ENCODE measurements around the gene RGS6.

RGS6 gene

GRCh38 chr14:72169521-72169920 lies 237.3 kb downstream of the RGS6 start:
- no peak for DNase-seq

- DNase-seq, result no peak
Observed at GRCh38 chr14:72172049-72172448, 239.8 kb downstream of the RGS6 start.

GRCh38 chr14:72172597-72172996 lies 240.4 kb downstream of the RGS6 start:
- DNase-seq, result no peak

- no peak for DNase-seq
Observed at GRCh38 chr14:72173038-72173720, 240.9 kb downstream of the RGS6 start.

GRCh38 chr14:72177251-72177650 lies 245.0 kb downstream of the RGS6 start:
- DNase-seq, result no peak

GRCh38 chr14:72178517-72178916 lies 246.3 kb downstream of the RGS6 start:
- no peak for DNase-seq

- no peak for DNase-seq
Observed at GRCh38 chr14:72182708-72183432, 250.6 kb downstream of the RGS6 start.

- DNase-seq, result no peak
Observed at GRCh38 chr14:72183631-72184030, 251.4 kb downstream of the RGS6 start.

- DNase-seq, result no peak
Observed at GRCh38 chr14:72186523-72186922, 254.3 kb downstream of the RGS6 start.

- DNase-seq, result no peak
Observed at GRCh38 chr14:72196237-72197015, 264.2 kb downstream of the RGS6 start.

- DNase-seq, result no peak
Observed at GRCh38 chr14:72201645-72202044, 269.4 kb downstream of the RGS6 start.

- no peak for DNase-seq
Observed at GRCh38 chr14:72213424-72213823, 281.2 kb downstream of the RGS6 start.

GRCh38 chr14:72215080-72215479 lies 282.9 kb downstream of the RGS6 start:
- no peak for DNase-seq

GRCh38 chr14:72217135-72217534 lies 284.9 kb downstream of the RGS6 start:
- no peak for DNase-seq

GRCh38 chr14:72222046-72222445 lies 289.8 kb downstream of the RGS6 start:
- no peak for DNase-seq

- no peak for DNase-seq
Observed at GRCh38 chr14:72236629-72237028, 304.4 kb downstream of the RGS6 start.

- no peak for DNase-seq
Observed at GRCh38 chr14:72237722-72238666, 305.8 kb downstream of the RGS6 start.

GRCh38 chr14:72243309-72244293 lies 311.4 kb downstream of the RGS6 start:
- DNase-seq, result no peak

GRCh38 chr14:72247896-72248465 lies 315.8 kb downstream of the RGS6 start:
- DNase-seq, result no peak

GRCh38 chr14:72253503-72253902 lies 321.3 kb downstream of the RGS6 start:
- no peak for DNase-seq

Data from CD4-positive, alpha-beta T cell treated with Interleukin-6 for 4 hours (primary cell).